CD4-positive, alpha-beta memory T cell (primary cell): ENCODE data around the gene PDCD1. TPM values are rescaled to one million over a fixed set of nuclear protein-coding genes. Genes with fewer than 3 reads are reported as not detected.
"Not testable (repeated sequence)": the region's sequence is repeated elsewhere in the genome, so short reads cannot be mapped to it uniquely, and the experiment has no call there.

Source experiments
- CTCF ChIA-PET: fragments of 350-600 bp; sonication (Branson Sonifier 250); formaldehyde crosslinking; loops from one replicate; lab custom pipeline; 2021; ENCODE audit warnings: inconsistent platforms; ENCODE audit not compliant: partially characterized antibody; lab: Charles Lee
- POLR2A ChIA-PET: fragments of 350-600 bp; sonication (Branson Sonifier 250); formaldehyde crosslinking; loops from one replicate; lab custom pipeline; 2021; ENCODE audit not compliant: partially characterized antibody; lab: Charles Lee
- DNase-seq, 5 donors: peaks; one replicate each; pipeline versions ENCODE4 v3.0.0 to v3.0.0-alpha.2; 2020 to 2022; ENCODE audit warnings: mixed read lengths in 1 of 5
- H3K27ac ChIP-seq: one replicate; pipeline ENCODE4 v1.7.0; 2013; ENCODE audit warnings: low read depth, low read length
- H3K27me3 ChIP-seq: 2 replicates; pipeline ENCODE4 v1.7.0; 2013; ENCODE audit warnings: mild to moderate bottlenecking, low read length, moderate library complexity; ENCODE audit not compliant: insufficient read depth
- H3K36me3 ChIP-seq: 2 replicates; pipeline ENCODE4 v1.7.0; 2013; ENCODE audit warnings: mild to moderate bottlenecking, low read length, moderate library complexity; ENCODE audit not compliant: insufficient read depth
- H3K4me1 ChIP-seq: 2 replicates; pipeline ENCODE4 v1.7.0; 2013; ENCODE audit warnings: mild to moderate bottlenecking, low read length, moderate library complexity; ENCODE audit not compliant: insufficient read depth
- H3K4me3 ChIP-seq, 2 donors: one replicate each; pipeline ENCODE4 v1.7.0; 2013; ENCODE audit warnings: low read length in 2 of 2, mild to moderate bottlenecking in 1 of 2
- H3K9me3 ChIP-seq, 2 donors: one replicate each; pipeline ENCODE4 v1.7.0; 2013; ENCODE audit warnings: low read length in 2 of 2, control low read depth in 1 of 2; ENCODE audit not compliant: control insufficient read depth in 1 of 2
- H3K27ac Mint-ChIP-seq, 7 donors: one replicate each; pipeline ENCODE4 v1.8.0; 2020 to 2021; ENCODE audit warnings: mixed read lengths in 7 of 7, mild to moderate bottlenecking in 6 of 7, inconsistent platforms in 3 of 7, moderate library complexity in 3 of 7
- H3K27me3 Mint-ChIP-seq, 2 donors: one replicate each; pipeline ENCODE4 v1.8.0; 2020 to 2021; ENCODE audit warnings: mixed read lengths in 2 of 2
- H3K36me3 Mint-ChIP-seq, 2 donors: one replicate each; pipeline ENCODE4 v1.8.0; 2020 to 2021; ENCODE audit warnings: mixed read lengths in 2 of 2, inconsistent platforms in 1 of 2, mild to moderate bottlenecking in 1 of 2
- H3K4me1 Mint-ChIP-seq, 4 donors: one replicate each; pipeline ENCODE4 v1.8.0; 2020 to 2021; ENCODE audit warnings: mixed read lengths in 4 of 4, mild to moderate bottlenecking in 1 of 4
- H3K4me3 Mint-ChIP-seq, 8 donors: one replicate each; pipeline ENCODE4 v1.8.0; 2020 to 2021; ENCODE audit warnings: mixed read lengths in 8 of 8, mild to moderate bottlenecking in 7 of 8, moderate library complexity in 6 of 8, inconsistent platforms in 3 of 8
- H3K9me3 Mint-ChIP-seq, 8 donors: one replicate each; pipeline ENCODE4 v1.8.0; 2020 to 2021; ENCODE audit warnings: mixed read lengths in 8 of 8, mild to moderate bottlenecking in 5 of 8, inconsistent platforms in 3 of 8, moderate library complexity in 1 of 8
- intact Hi-C: fragments of 100-400 bp; cut with micrococcal nuclease; formaldehyde crosslinking; loops from one replicate; pipeline ENCODE4 v1.15.1; 2023
- polyA plus RNA-seq, 2 donors: library from polyadenylated mRNA; unstranded; fragments of 300-500 nt; fragmentation: Illumina TruSeq; gene quantifications; one replicate each; pipeline ENCODE4 v1.2.3, GENCODE V29; 2021
- total RNA-seq, 2 experiments: library from RNA; stranded (reverse); gene quantifications; one replicate each; pipeline ENCODE4 v1.2.3, GENCODE V29; 2021

PDCD1 gene
- total and polyA plus RNA-seq, 4 experiments from 2014 or later, result 5.2 to 12.4 (median 6.1) TPM

DNA sequence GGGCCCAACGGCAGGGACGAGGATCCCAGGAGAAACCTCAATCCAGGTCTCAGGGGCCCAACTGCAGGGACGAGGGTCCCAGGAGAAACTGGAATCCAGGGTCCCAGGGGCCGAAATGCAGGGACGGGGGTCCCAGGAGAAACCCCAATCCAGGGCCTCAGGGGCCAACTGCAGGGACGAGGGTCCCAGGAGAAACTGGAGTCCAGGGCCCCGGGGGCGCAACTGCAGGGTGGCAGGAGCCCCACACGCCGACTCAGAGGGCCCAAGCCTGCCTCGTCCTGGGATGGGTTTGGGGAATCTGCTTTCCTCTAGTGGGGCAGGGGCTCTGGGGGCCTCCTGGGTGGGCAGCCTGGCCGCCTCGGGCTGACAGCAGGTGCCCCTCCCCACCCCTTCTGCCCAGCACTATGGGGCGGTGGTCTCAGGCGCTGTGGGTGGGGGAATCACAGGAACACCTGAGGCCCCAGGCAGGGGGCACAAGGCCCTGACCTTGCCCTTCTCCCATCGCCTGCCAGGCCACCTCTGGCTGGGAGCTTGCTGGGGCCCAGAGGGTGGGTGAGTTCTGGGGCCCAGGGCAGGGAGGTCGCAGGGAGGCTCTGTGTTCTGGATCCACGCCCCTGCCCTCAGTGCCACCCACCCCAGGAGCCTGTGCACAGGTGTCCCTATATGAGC, 18.0 kb upstream of the PDCD1 start:
- H3K27ac Mint-ChIP-seq, result peak overlapping the region in 2 of 7 donors; percentile 23 to 37
- H3K9me3 Mint-ChIP-seq, result peaks cover 0 to 11% (median 0%) of the 10 kb centered on the region in 8 donors
- ChIA-PET CTCF (interaction anchor here (0.8 to 1.9 kb wide), 3 partner anchors 9 to 142 kb away, joined by 3 to 5 read pairs (median 4); partner anchors contain the start of gene D2HGDH), POLR2A (no interaction called here)
- peaks cover 0 to 8% of the 10 kb centered on the region in 2 donors for H3K36me3 Mint-ChIP-seq
- intact Hi-C loops, result no loop called here
- H3K27me3 Mint-ChIP-seq, result peaks cover 0 to 2% of the 10 kb centered on the region in 2 donors
- no peak for DNase-seq
- H3K4me1 Mint-ChIP-seq, result peaks cover 6 to 22% (median 15%) of the 10 kb centered on the region in 4 donors
- Histone ChIP-seq H3K4me1 (peaks cover 17% of the 10 kb centered on the region), H3K4me3 (no peak overlapping the region), H3K27ac (no peak overlapping the region), H3K27me3 (no peaks in the 10 kb centered on the region), H3K9me3 (no peaks in the 10 kb centered on the region), H3K36me3 (no peaks in the 10 kb centered on the region)
- no peak overlapping the region for H3K4me3 Mint-ChIP-seq

DNA sequence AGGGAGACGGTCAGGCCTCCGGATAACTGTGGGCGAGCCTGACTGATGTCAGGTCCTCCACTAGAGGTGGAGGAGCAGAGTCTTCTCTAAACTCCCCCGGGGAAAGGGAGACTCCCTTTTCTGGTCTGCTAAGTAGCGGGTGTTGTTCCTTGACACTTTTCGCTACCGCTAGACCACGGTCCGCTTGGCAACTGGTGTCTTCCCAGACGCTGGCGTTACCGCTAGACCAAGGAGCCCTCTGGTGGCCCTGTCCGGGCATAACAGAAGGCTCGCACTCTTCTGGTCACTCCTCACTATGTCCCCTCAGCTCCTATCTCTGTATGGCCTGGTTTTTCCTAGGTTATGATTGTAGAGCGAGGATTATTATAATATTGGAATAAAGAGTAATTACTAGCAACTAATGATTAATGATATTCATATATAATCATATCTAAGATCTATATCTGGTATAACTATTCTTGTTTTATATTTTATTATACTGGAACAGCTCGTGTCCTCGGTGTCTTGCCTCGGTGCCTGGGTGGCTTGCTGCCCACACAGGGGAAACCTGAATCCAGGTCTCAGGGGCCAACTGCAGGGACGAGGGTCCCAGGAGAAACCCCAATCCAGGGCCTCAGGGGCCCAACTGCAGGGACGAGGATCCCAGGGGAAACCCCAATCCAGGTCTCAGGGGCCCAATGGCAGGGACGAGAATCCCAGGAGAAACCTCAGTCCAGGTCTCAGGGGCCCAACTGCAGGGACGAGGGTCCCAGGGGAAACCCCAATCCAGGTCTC, 17.2 kb upstream of the PDCD1 start:
- H3K36me3 ChIP-seq, intact Hi-C loops, H3K9me3 ChIP-seq, H3K27me3 ChIP-seq, H3K4me3 Mint-ChIP-seq, POLR2A ChIA-PET, DNase-seq, H3K27ac ChIP-seq, H3K9me3 Mint-ChIP-seq, H3K27me3 Mint-ChIP-seq, H3K4me3 ChIP-seq, H3K36me3 Mint-ChIP-seq: not testable (repeated sequence)
- Mint-ChIP-seq H3K27ac (peak overlapping the region in 2 of 7 donors; percentile 60 to 74), H3K4me1 (peaks cover 4 to 20% (median 13%) of the 10 kb centered on the region in 4 donors)
- CTCF ChIA-PET, result interaction anchor here (0.8 to 1.4 kb wide), 2 partner anchors 8 to 141 kb away, joined by 3 to 5 read pairs; partner anchors contain the start of gene D2HGDH
- H3K4me1 ChIP-seq, result peaks cover 22% of the 10 kb centered on the region

DNA sequence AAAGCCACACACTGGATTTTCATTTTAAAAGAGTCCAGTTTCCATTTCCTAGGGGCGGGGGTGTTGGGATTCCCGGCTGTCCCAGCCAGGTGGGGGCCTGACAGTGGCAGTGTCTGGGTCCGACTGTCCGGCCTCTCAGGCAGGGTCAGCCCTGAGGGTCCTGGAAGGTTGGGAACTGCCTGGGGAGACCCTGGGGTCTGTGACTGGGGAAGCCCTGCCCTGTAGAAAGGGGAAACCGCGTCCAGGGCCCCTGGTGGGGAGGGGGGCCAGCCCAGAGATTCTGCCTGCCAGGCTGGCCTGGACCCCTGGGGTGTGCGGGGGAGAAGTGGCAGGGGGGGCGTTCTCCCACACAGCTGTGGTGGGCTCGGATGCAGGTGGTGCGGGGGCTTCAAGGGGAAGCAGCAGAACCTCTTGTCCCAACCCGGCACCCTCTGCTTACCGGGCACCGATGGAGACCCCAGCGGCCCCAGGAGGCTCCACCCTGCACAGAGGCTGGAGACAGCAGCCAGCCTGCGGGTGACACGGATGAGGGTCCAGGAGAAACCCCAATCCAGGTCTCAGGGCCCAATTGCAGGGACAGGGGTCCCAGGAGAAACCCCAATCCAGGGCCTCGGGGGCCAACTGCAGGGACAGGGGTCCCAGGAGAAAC, 15.7 kb upstream of the PDCD1 start:
- no peaks in the 10 kb centered on the region for H3K27me3 ChIP-seq
- H3K4me3 Mint-ChIP-seq, result no peak overlapping the region
- H3K27me3 Mint-ChIP-seq, result no peaks in the 10 kb centered on the region
- H3K36me3 Mint-ChIP-seq, result no peaks in the 10 kb centered on the region
- ChIA-PET POLR2A (no interaction called here), CTCF (no interaction called here)
- H3K4me3 ChIP-seq, result no peak overlapping the region
- no peak overlapping the region for H3K27ac ChIP-seq
- intact Hi-C loops, result no loop called here
- no peak overlapping the region for H3K27ac Mint-ChIP-seq
- no peak for DNase-seq
- no peaks in the 10 kb centered on the region for H3K36me3 ChIP-seq
- no peaks in the 10 kb centered on the region for H3K9me3 ChIP-seq
- H3K4me1 ChIP-seq, result peaks cover 24% of the 10 kb centered on the region
- peaks cover 5 to 22% (median 13%) of the 10 kb centered on the region in 4 donors for H3K4me1 Mint-ChIP-seq
- H3K9me3 Mint-ChIP-seq, result peaks cover 0 to 3% (median 0%) of the 10 kb centered on the region in 8 donors

DNA sequence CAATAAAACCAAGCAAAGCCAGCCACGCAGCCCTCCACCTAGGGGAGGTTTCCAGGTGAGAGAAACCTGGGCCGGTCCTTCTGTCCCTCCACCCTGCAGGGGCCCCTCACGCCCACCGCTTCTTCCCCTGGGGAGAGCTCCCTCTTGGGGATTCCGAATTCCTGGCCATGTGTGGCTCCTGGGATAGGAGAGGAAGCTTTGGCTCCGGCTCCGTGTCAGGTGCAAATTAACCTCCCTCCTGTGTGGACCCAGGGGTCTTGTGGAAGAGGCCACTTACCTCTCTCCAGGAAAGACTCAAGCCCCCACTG, 15.1 kb upstream of the PDCD1 start:
- H3K36me3 Mint-ChIP-seq, result no peaks in the 10 kb centered on the region
- ChIA-PET CTCF (no interaction called here), POLR2A (no interaction called here)
- H3K4me3 Mint-ChIP-seq, result no peak overlapping the region
- Histone ChIP-seq H3K36me3 (no peaks in the 10 kb centered on the region), H3K27ac (no peak overlapping the region), H3K4me1 (peaks cover 30% of the 10 kb centered on the region), H3K4me3 (no peak overlapping the region), H3K9me3 (no peaks in the 10 kb centered on the region), H3K27me3 (no peaks in the 10 kb centered on the region)
- no peak for DNase-seq
- intact Hi-C loops, result no loop called here
- no peaks in the 10 kb centered on the region for H3K27me3 Mint-ChIP-seq
- H3K4me1 Mint-ChIP-seq, result peaks cover 9 to 26% (median 19%) of the 10 kb centered on the region in 4 donors
- H3K27ac Mint-ChIP-seq, result no peak overlapping the region
- H3K9me3 Mint-ChIP-seq, result peaks cover 0 to 3% (median 0%) of the 10 kb centered on the region in 8 donors

DNA sequence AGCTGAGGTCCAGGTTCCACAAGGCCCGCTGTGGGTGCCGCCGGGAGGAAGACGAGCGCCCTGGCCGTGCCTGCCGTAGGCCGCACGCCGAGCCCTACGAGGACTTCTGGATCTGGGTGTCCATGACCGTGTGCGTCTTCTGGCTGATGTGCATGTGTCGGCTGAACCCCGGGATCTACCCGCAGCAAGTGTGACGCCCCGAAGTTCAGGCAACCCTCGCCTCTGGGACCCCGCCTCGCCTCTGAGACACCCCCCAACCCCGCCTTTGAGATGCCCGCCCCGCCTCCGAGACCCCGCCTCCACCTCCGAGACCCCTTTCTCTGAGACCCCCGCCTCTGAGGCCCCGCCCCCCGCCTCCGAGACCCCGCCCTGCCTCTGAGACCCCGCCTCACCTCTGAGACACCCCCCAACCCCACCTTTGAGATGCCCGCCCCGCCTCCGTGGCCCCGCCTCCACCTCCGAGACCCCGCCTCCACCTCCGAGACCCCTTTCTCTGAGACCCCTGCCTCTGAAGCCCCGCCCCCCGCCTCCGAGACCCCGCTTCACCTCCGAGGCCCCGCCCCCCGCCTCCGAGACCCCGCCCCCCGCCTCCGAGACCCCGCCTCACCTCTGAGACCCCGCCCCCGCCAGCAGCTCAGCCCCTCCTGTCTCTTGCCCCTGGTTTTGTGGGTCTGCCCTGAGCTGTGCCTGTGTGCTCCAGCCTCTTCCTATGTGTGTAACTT, 14.5 kb upstream of the PDCD1 start:
- DNase-seq, result no peak
- ChIA-PET CTCF (no interaction called here), POLR2A (no interaction called here)
- peaks cover 0 to 3% (median 0%) of the 10 kb centered on the region in 8 donors for H3K9me3 Mint-ChIP-seq
- Histone ChIP-seq H3K27ac (no peak overlapping the region), H3K27me3 (no peaks in the 10 kb centered on the region), H3K4me1 (peaks cover 33% of the 10 kb centered on the region), H3K36me3 (no peaks in the 10 kb centered on the region), H3K9me3 (no peaks in the 10 kb centered on the region), H3K4me3 (no peak overlapping the region)
- H3K27me3 Mint-ChIP-seq, result peaks cover 0 to 2% of the 10 kb centered on the region in 2 donors
- H3K4me1 Mint-ChIP-seq, result peaks cover 14 to 29% (median 23%) of the 10 kb centered on the region in 4 donors
- no peaks in the 10 kb centered on the region for H3K36me3 Mint-ChIP-seq
- intact Hi-C loops, result no loop called here
- no peak overlapping the region for H3K4me3 Mint-ChIP-seq
- H3K27ac Mint-ChIP-seq, result no peak overlapping the region

DNA sequence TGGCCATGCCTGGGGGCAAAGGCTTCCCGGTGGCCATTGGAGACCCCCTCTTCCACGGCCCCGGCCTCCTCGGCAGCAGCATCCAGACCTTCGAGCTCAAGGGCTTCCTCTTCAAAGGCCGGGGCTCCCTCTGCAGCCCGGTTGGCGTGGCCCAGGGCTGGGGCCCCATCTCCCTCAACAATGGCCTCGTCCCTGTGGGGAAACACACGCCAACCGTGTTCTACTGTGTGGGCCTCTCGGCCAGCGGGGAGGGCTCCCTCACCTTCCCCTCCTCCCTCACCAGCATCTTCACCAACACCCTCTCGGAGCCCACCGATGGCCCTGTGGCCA, 13.6 kb upstream of the PDCD1 start:
- H3K36me3 ChIP-seq, result no peaks in the 10 kb centered on the region
- Mint-ChIP-seq H3K27ac (no peak overlapping the region), H3K36me3 (no peaks in the 10 kb centered on the region), H3K4me1 (peaks cover 20 to 38% (median 31%) of the 10 kb centered on the region in 4 donors), H3K4me3 (no peak overlapping the region), H3K9me3 (peaks cover 0 to 3% (median 0%) of the 10 kb centered on the region in 8 donors), H3K27me3 (peaks cover 0 to 2% of the 10 kb centered on the region in 2 donors)
- intact Hi-C loops, result no loop called here
- H3K27me3 ChIP-seq, result no peaks in the 10 kb centered on the region
- H3K27ac ChIP-seq, result no peak overlapping the region
- H3K4me3 ChIP-seq, result no peak overlapping the region
- DNase-seq, result no peak
- H3K9me3 ChIP-seq, result no peaks in the 10 kb centered on the region
- CTCF ChIA-PET, result no interaction called here
- POLR2A ChIA-PET, result no interaction called here
- peaks cover 41% of the 10 kb centered on the region for H3K4me1 ChIP-seq
